Liver (tissue), 9 donors: ENCODE measurements around the gene MAML3. TPM values are rescaled to one million over a fixed set of nuclear protein-coding genes. Genes with fewer than 3 reads are reported as not detected.

Source experiments
- DNase-seq: peaks from one replicate; pipeline ENCODE4 v3.0.0-alpha.2; 2017; ENCODE audit warnings: low spot score
- H3K27ac ChIP-seq, 2 donors: one replicate each; pipeline ENCODE4 v1.7.0; 2013; ENCODE audit warnings: inconsistent platforms in 2 of 2, low read length in 2 of 2, control low read depth in 1 of 2, low read depth in 1 of 2, mild to moderate bottlenecking in 1 of 2
- H3K27me3 ChIP-seq, 4 donors: one replicate each; pipeline versions ENCODE4 v1.6.1 to v1.7.0; 2013; ENCODE audit warnings: low read length in 3 of 4, inconsistent platforms in 1 of 4, mild to moderate bottlenecking in 1 of 4, moderate library complexity in 1 of 4; ENCODE audit not compliant: control insufficient read depth in 4 of 4, insufficient read depth in 4 of 4
- H3K36me3 ChIP-seq, 4 donors: one replicate each; pipeline versions ENCODE4 v1.6.1 to v1.7.0; 2013; ENCODE audit warnings: low read length in 3 of 4, mild to moderate bottlenecking in 3 of 4, low read depth in 1 of 4, moderate library complexity in 1 of 4; ENCODE audit not compliant: control insufficient read depth in 4 of 4, insufficient read depth in 3 of 4
- H3K4me1 ChIP-seq, 4 donors: one replicate each; pipeline versions ENCODE4 v1.6.1 to v1.7.0; 2013; ENCODE audit warnings: low read length in 3 of 4, mild to moderate bottlenecking in 3 of 4, moderate library complexity in 1 of 4; ENCODE audit not compliant: control insufficient read depth in 4 of 4, insufficient read depth in 4 of 4
- H3K4me3 ChIP-seq, 3 donors: one replicate each; pipeline versions ENCODE4 v1.6.1 to v1.7.0; 2013; ENCODE audit warnings: low read length in 3 of 3, control low read depth in 1 of 3, low read depth in 1 of 3, mild to moderate bottlenecking in 1 of 3
- H3K9ac ChIP-seq, 2 donors: one replicate each; pipeline ENCODE4 v1.7.0; 2013; ENCODE audit warnings: low read length in 2 of 2, mild to moderate bottlenecking in 2 of 2, moderate library complexity in 2 of 2, control low read depth in 1 of 2, low read depth in 1 of 2
- H3K9me3 ChIP-seq, 4 donors: one replicate each; pipeline versions ENCODE4 v1.6.1 to v1.7.0; 2013; ENCODE audit warnings: low read length in 3 of 4; ENCODE audit not compliant: control insufficient read depth in 4 of 4
- CTCF ChIP-seq: fragments of 150-350 bp; IDR thresholded peaks from 2 replicates; pipeline ENCODE4 v1.5.1; 2017; ENCODE audit warnings: improper control_type of control experiment, low read depth, low read length; ENCODE audit not compliant: missing input control
- EGR1 ChIP-seq, 2 donors: IDR thresholded peaks; 2 replicates each; pipeline ENCODE4 v1.6.1; 2016 to 2018; ENCODE audit warnings: antibody characterized with exemption in 2 of 2, low read depth in 2 of 2
- FOXA2 ChIP-seq: IDR thresholded peaks from 2 replicates; pipeline ENCODE4 v1.6.1; 2016; ENCODE audit warnings: antibody characterized with exemption
- GABPA ChIP-seq, 2 donors: IDR thresholded peaks in 1 of 2; conservative IDR thresholded peaks in 1 of 2; 2 replicates each; pipeline ENCODE4 v1.6.1; 2016; ENCODE audit warnings: antibody characterized with exemption in 2 of 2, mild to moderate bottlenecking in 1 of 2, moderate library complexity in 1 of 2
- HNF4A ChIP-seq, 2 donors: conservative IDR thresholded peaks; 2 replicates each; pipeline ENCODE4 v1.6.1; 2016; ENCODE audit warnings: antibody characterized with exemption in 2 of 2, mild to moderate bottlenecking in 2 of 2
- NR2F2 ChIP-seq: IDR thresholded peaks from 2 replicates; pipeline ENCODE4 v1.6.1; 2016; ENCODE audit warnings: antibody characterized with exemption
- RAD21 ChIP-seq, 2 donors: IDR thresholded peaks; 2 replicates each; pipeline ENCODE4 v1.6.1; 2016; ENCODE audit warnings: antibody characterized with exemption in 2 of 2, mild to moderate bottlenecking in 2 of 2
- REST ChIP-seq: IDR thresholded peaks from 2 replicates; pipeline ENCODE4 v1.6.1; 2016; ENCODE audit warnings: antibody characterized with exemption, mild to moderate bottlenecking
- TAF1 ChIP-seq: conservative IDR thresholded peaks from 2 replicates; pipeline ENCODE4 v1.6.1; 2016; ENCODE audit warnings: antibody characterized with exemption, mild to moderate bottlenecking
- YY1 ChIP-seq: IDR thresholded peaks from 2 replicates; pipeline ENCODE4 v1.6.1; 2016; ENCODE audit warnings: antibody characterized with exemption, mild to moderate bottlenecking
- WGBS: extraction: QIAGEN DNeasy Blood & Tissue Kit; methylation state at CpG from one replicate; pipeline ENCODE4 v1.1.7; 2013; 5-methylcytosine and 5-hydroxymethylcytosine counted together
- polyA plus RNA-seq, 2 donors: library from polyadenylated mRNA; stranded (reverse) in 1 of 2; unstranded in 1 of 2; fragments of 200-250 nt in 1 of 2; fragments of >200 nt in 1 of 2; fragmentation: Nextera tagmentation in 1 of 2; extraction: Ambion mirVana in 1 of 2; gene quantifications; one replicate each; pipeline versions ENCODE4 v1.2.1 to v1.2.3, GENCODE V29; 2013 to 2015
- total RNA-seq, 2 donors: library from RNA; depleted of rRNA; stranded (reverse); fragments of >200 nt; gene quantifications; one replicate each; pipeline ENCODE4 v1.2.3, GENCODE V29; 2014
- TF ChIP-seq, protein P1 (sequence below): IDR thresholded peaks from 2 replicates; pipeline ENCODE4 v1.6.1; 2016; ENCODE audit warnings: antibody characterized with exemption
- donor health status: healthy.
- donor health status: healthy.
- donor health status: healthy.
- donor health status: healthy.
- donor health status: healthy.

The MAML3 gene
- total and polyA plus RNA-seq, 4 donors: 1.3 to 4.3 (median 2.7) TPM

DNA sequence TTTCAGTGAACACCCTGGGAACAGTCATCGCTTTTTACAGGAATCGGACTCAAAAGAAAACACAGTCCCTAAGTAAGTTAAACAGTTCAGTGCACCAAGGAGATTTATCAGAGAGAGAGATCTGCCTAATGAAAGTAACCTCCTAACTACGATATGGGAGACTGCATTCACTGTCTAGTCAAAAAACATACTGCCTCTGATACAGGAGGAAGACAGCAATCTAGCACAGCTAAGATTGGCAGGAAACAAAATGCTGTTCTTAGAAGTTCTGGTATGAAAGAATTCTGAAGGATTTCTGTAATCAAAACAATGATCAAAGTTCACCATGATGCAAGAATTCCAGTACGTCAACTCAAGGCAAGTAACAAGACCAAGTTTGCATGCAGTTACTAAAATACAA is 92.8 kb downstream of the MAML3 start (continued):
- TF ChIP-seq CTCF: no peak
- TF ChIP-seq EGR1 (IDR thresholded peaks at IDR 0.05; ENCODE audit: low read depth in 2 of 2): no peak
- TF ChIP-seq YY1: no peak
- no peak for TF ChIP-seq NR2F2
- TF ChIP-seq REST: no peak

DNA sequence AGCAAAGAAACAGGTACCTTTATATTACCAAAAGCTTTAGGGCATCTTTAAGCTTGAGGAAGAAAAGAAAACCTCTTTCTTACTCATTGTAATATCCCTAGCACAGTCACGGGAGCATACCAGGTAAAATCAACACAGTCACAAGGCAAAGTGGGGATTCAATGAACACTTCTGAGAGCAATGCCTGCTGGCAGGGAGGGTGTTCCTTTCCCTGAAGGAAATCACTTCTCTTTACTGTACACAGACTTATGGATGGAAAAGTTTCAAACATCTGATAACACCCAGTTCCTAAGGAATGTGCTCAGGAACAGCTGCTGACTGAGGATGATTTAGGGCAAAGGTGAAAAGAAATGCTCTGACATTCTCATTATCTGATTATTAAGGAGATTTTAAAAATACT is 94.8 kb downstream of the MAML3 start:
- TF ChIP-seq FOXA2: no peak
- TF ChIP-seq HNF4A (conservative IDR thresholded peaks at IDR 0.05): no peak
- no peak for TF ChIP-seq GABPA (IDR thresholded peaks at IDR 0.05 in 1 of 2, conservative IDR thresholded peaks at IDR 0.05 in 1 of 2)
- no peak for TF ChIP-seq RAD21 (IDR thresholded peaks at IDR 0.05)
- no peak for TF ChIP-seq NR2F2
- no peak for TF ChIP-seq TAF1
- TF ChIP-seq, protein P1, sequence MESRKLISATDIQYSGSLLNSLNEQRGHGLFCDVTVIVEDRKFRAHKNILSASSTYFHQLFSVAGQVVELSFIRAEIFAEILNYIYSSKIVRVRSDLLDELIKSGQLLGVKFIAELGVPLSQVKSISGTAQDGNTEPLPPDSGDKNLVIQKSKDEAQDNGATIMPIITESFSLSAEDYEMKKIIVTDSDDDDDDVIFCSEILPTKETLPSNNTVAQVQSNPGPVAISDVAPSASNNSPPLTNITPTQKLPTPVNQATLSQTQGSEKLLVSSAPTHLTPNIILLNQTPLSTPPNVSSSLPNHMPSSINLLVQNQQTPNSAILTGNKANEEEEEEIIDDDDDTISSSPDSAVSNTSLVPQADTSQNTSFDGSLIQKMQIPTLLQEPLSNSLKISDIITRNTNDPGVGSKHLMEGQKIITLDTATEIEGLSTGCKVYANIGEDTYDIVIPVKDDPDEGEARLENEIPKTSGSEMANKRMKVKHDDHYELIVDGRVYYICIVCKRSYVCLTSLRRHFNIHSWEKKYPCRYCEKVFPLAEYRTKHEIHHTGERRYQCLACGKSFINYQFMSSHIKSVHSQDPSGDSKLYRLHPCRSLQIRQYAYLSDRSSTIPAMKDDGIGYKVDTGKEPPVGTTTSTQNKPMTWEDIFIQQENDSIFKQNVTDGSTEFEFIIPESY: no peak
- H3K36me3 ChIP-seq: no peaks in the 10 kb centered on the region
- no peaks in the 10 kb centered on the region for H3K27me3 ChIP-seq
- no peak overlapping the region for H3K4me3 ChIP-seq
- no peak for DNase-seq
- no peak overlapping the region for H3K9ac ChIP-seq
- 65% methylated on average over 1 of the region's 1 CpG for WGBS
- no peak overlapping the region for H3K27ac ChIP-seq
- H3K4me1 ChIP-seq: peaks cover 0 to 6% (median 6%) of the 10 kb centered on the region in 4 donors
- no peaks in the 10 kb centered on the region for H3K9me3 ChIP-seq

DNA sequence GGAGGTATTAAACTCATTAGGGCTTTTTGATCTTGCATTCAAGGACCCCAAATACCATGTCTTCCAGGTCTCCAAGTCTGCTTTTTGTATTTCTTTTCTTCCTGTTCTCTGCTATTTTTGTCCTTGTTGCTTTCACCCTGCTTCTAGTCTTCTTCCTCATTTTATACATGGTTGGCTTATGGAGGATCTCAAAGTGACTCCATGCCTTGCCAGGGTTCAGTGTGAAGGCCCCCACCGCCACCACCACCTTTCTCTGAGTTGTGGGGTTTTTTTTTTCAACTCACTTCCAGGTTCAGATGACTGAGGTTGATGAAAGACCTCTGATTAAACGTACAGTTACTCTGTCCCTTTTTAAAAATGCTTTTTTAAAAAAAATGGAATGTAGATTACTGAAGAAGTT is 96.3 kb downstream of the MAML3 start:
- WGBS: 84% methylated on average over 2 of the region's 2 CpGs

More for the DNA sequence above, 96.3 kb downstream of the MAML3 start:
- no peak for TF ChIP-seq RAD21 (IDR thresholded peaks at IDR 0.05)
- Histone ChIP-seq H3K27me3 (no peaks in the 10 kb centered on the region), H3K27ac (no peak overlapping the region), H3K4me3 (no peak overlapping the region), H3K36me3 (no peaks in the 10 kb centered on the region), H3K4me1 (peaks cover 0 to 6% (median 6%) of the 10 kb centered on the region in 4 donors), H3K9me3 (no peaks in the 10 kb centered on the region), H3K9ac (no peak overlapping the region)
- DNase-seq: no peak
